ENCODE measurements around the gene RFX8. TPM values are rescaled to one million over a fixed set of nuclear protein-coding genes. Genes with fewer than 3 reads are reported as not detected.

RFX8 gene
- total and polyA plus RNA-seq, 2 donors (not counting 3 experiments of a cell fraction or from before 2014, with no cell fraction given) = 0.21 to 1.00 TPM

- Histone ChIP-seq H3K27ac (ENCODE audit: insufficient read depth, low read depth, low read length) (peak overlapping the region; percentile 55), H3K9me3 (replicated peaks; ENCODE audit: control insufficient read depth, insufficient read depth, low read length) (no peaks in the 10 kb centered on the region), H3K36me3 (ENCODE audit: control insufficient read depth in 2 of 2, extremely low read depth in 1 of 2, insufficient read depth in 2 of 2, low read length in 2 of 2) (no peaks in the 10 kb centered on the region), H3K9me1 (replicated peaks; ENCODE audit: control insufficient read depth, extremely low read depth, insufficient read depth, low read length) (no peaks in the 10 kb centered on the region), H2AFZ (ENCODE audit: low read depth, low read length) (peak overlapping the region; percentile 14), H4K20me1 (replicated peaks; ENCODE audit: control insufficient read depth, extremely low read depth, insufficient read depth, low read length) (no peaks in the 10 kb centered on the region), H3K4me1 (ENCODE audit: control insufficient read depth, extremely low read depth, insufficient read depth, low read length) (peaks cover 4% of the 10 kb centered on the region), H3K79me2 (ENCODE audit: control insufficient read depth, insufficient read depth, low read length) (no peaks in the 10 kb centered on the region), H3K27me3 (ENCODE audit: control insufficient read depth in 2 of 2, insufficient read depth in 2 of 2, low read length in 2 of 2) (no peaks in the 10 kb centered on the region), H3K9ac (replicated peaks; ENCODE audit: extremely low read depth, insufficient read depth, low read length) (no peak overlapping the region), H3K4me2 (ENCODE audit: insufficient read depth, low read length) (no peak overlapping the region), H3K4me3 (replicated peaks in 1 of 3; ENCODE audit: insufficient read depth in 1 of 3, low read depth in 1 of 3, low read length in 3 of 3) (no peak overlapping the region)
- FAIRE-seq (peak; percentile 98), DNase-seq (ENCODE audit: low read depth, low spot score) (peak; percentile 89)
- dilution Hi-C loops (cut with MboI; ENCODE audit: extremely low pct_ligation_motif_present, low sequenced_read_pairs) = no loop called here
- BruUV-seq (replicated peaks) = no TSS peak
- ChIA-PET POLR2A (no interaction called here), CTCF (interaction anchor here (1.1 to 3.2 kb wide), 3 partner anchors 10 to 54 kb away, joined by 3 to 24 read pairs (median 9); partner anchors contain the start of gene CREG2)
- intact Hi-C loops (cut with micrococcal nuclease) = loop anchor here (1.0 kb wide), 1 partner anchor 8 kb away; no protein-coding TSS in a partner anchor
- TF ChIP-seq, protein P1, sequence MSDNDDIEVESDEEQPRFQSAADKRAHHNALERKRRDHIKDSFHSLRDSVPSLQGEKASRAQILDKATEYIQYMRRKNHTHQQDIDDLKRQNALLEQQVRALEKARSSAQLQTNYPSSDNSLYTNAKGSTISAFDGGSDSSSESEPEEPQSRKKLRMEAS (IDR thresholded peaks at IDR 0.05; ENCODE audit: insufficient read depth, insufficient read length) = no peak
- TF ChIP-seq MYC (IDR thresholded peaks at IDR 0.05; ENCODE audit: low read depth, low read length) = no peak
- peak; percentile 93 for TF ChIP-seq FOS (IDR thresholded peaks at IDR 0.05; ENCODE audit: borderline replicate concordance, insufficient read depth, low read length)
- TF ChIP-seq, protein P2, sequence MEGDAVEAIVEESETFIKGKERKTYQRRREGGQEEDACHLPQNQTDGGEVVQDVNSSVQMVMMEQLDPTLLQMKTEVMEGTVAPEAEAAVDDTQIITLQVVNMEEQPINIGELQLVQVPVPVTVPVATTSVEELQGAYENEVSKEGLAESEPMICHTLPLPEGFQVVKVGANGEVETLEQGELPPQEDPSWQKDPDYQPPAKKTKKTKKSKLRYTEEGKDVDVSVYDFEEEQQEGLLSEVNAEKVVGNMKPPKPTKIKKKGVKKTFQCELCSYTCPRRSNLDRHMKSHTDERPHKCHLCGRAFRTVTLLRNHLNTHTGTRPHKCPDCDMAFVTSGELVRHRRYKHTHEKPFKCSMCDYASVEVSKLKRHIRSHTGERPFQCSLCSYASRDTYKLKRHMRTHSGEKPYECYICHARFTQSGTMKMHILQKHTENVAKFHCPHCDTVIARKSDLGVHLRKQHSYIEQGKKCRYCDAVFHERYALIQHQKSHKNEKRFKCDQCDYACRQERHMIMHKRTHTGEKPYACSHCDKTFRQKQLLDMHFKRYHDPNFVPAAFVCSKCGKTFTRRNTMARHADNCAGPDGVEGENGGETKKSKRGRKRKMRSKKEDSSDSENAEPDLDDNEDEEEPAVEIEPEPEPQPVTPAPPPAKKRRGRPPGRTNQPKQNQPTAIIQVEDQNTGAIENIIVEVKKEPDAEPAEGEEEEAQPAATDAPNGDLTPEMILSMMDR (IDR thresholded peaks at IDR 0.05; ENCODE audit: extremely low read depth in 1 of 2, insufficient read depth in 1 of 2, low read depth in 1 of 2, low read length in 2 of 2) = no peak
- TF ChIP-seq EZH2 (IDR thresholded peaks at IDR 0.05; ENCODE audit: borderline replicate concordance, low read depth, low read length, severe bottlenecking) = no peak
- peak; percentile 59 for TF ChIP-seq JUN (IDR thresholded peaks at IDR 0.05; ENCODE audit: borderline replicate concordance, insufficient read depth, insufficient read length, low read depth)
- no peak for TF ChIP-seq GATA2 (IDR thresholded peaks at IDR 0.05; ENCODE audit: insufficient read depth, insufficient read length, low read depth, low read length)
- peak; percentile 25 for TF ChIP-seq POLR2AphosphoS5 (IDR thresholded peaks at IDR 0.05; ENCODE audit: insufficient read depth, low read depth, low read length)
- no peak for TF ChIP-seq POLR2A (IDR thresholded peaks at IDR 0.05; ENCODE audit: low read depth, low read length)
These were observed 78.6 kb downstream of the RFX8 start for GRCh38 chr2:101396316-101396717.

All from endothelial cell of umbilical vein (primary cell).